Fibroblast of villous mesenchyme (primary cell): ENCODE data around the gene L3MBTL4. TPM values are rescaled to one million over a fixed set of nuclear protein-coding genes. Genes with fewer than 3 reads are reported as not detected.

Experiments
- DNase-seq: peaks from one replicate; pipeline ENCODE4 v3.0.0-alpha.2; 2010; ENCODE audit warnings: low read depth
- H3K4me3 ChIP-seq: 2 replicates; pipeline ENCODE4 v1.5.1; 2011; ENCODE audit warnings: low read depth, mild to moderate bottlenecking, low read length
- total RNA-seq: library from RNA; depleted of rRNA; stranded (reverse); fragments of >200 nt; gene quantifications from 2 replicates; pipeline ENCODE4 v1.2.3, GENCODE V29; 2012
- TF ChIP-seq, protein P1 (sequence below): IDR thresholded peaks from 2 replicates; pipeline ENCODE4 v1.5.1; 2012; ENCODE audit warnings: low read depth, mild to moderate bottlenecking, low read length; ENCODE audit not compliant: insufficient read depth

L3MBTL4 gene
- total RNA-seq, 1 donor = not detected

DNA sequence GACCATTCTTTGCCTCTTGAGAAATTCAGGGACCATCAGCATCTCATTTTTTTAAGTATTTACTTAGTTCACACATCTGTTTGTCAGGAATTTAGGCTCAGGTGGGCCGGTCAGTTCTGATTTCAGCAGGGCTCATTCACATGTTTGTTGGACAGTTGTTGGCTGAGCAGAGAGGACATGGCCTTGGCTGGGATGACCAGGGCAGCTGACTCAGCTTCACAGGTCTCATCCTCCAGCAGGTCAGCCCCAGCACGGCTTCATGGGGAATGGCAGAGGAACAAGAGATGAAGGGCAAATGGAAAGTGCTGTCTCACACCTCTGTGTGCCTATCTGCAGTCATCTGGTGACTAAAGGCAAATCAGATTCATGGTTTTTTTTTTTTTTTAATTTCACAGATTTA is 383.3 kb downstream of the L3MBTL4 start:
- DNase-seq = no peak
- TF ChIP-seq, protein P1, sequence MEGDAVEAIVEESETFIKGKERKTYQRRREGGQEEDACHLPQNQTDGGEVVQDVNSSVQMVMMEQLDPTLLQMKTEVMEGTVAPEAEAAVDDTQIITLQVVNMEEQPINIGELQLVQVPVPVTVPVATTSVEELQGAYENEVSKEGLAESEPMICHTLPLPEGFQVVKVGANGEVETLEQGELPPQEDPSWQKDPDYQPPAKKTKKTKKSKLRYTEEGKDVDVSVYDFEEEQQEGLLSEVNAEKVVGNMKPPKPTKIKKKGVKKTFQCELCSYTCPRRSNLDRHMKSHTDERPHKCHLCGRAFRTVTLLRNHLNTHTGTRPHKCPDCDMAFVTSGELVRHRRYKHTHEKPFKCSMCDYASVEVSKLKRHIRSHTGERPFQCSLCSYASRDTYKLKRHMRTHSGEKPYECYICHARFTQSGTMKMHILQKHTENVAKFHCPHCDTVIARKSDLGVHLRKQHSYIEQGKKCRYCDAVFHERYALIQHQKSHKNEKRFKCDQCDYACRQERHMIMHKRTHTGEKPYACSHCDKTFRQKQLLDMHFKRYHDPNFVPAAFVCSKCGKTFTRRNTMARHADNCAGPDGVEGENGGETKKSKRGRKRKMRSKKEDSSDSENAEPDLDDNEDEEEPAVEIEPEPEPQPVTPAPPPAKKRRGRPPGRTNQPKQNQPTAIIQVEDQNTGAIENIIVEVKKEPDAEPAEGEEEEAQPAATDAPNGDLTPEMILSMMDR = no peak
- H3K4me3 ChIP-seq = no peak overlapping the region

DNA sequence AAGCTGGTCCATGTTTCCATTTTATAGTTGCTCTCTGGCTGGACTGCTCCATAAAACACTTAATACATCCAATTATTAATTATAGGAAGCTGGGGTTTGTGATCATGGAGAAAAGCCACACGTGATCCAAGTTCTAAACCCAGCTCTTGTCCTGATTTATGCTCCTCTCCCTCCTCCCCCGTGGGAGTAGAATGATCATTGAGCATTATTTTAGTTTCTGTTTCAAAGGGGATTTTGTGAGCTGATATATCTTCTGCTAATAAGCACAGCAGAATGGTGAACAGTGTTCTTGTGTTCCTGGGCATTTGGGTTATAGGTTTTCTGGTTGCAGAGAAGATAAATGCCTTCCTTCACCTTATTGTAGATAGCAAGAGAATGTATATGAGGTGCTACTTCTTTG is 383.7 kb downstream of the L3MBTL4 start:
- DNase-seq = peak; percentile 13
- TF ChIP-seq, protein P1 = no peak
- no peak overlapping the region for H3K4me3 ChIP-seq

DNA sequence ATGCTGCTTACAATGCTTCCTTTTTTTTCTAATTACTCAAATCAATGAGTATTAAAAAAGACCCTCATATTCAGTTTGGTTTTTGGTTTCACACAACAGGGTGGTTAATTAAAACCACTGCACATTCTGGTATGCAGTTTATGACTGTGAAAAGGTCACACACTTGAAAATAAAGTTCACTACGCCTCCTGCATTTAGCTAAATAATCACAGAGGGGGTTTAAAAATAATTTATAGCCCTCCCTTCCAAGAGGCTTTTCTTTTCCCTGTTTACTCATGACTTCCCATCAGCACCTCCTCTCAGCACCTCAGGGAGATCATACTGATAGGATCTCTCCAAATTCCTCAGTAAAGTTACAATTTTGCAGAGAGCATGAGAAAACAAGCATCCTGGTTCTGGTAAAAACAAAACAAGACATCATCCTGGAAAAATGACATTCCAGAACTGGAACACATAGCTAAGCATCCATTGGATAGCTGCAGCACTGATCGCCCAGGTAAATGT is 389.9 kb downstream of the L3MBTL4 start:
- H3K4me3 ChIP-seq = no peak overlapping the region
- peak; percentile 16 for DNase-seq
- TF ChIP-seq, protein P1 = no peak

DNA sequence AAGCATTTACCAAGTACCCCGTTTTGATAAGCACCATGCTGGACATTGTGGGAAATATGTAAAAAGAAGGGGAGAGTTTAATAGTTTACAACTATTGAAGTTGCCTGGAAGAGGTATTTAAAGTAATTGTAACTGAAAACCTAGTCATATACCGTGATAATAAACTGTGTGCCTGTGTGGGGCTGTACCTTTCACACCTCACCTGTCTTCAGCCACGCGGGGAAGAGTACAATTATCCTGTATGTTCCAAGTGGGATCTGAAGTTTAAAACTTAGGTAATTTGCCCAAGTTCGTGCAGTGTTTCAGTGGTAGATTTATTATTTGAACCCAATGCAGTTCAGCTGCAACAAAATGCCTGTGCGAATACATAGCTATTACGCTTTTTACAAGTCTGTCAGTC is 391.2 kb downstream of the L3MBTL4 start:
- TF ChIP-seq, protein P1 = no peak
- H3K4me3 ChIP-seq = no peak overlapping the region
- DNase-seq = no peak

DNA sequence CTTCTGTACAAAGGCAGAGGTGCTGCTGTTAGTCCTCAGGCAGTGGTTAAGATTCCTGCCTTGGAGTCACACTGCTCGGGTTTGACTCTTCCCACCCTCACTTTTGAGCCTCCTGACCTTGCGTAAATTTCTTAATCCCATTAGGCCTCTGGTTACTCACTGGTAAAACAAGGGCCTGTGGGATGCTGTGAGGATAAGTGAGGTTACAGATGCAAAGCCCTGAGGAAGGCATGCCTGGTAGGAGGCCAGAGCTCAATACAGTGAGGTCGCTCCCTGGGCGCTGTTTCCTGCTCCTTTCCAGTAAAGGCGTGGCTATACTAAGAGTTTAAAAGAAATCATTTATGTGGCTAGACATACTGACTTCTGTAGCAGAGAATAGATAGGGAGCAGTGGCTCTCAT is 391.9 kb downstream of the L3MBTL4 start:
- H3K4me3 ChIP-seq = no peak overlapping the region
- DNase-seq = peak; percentile 10
- TF ChIP-seq, protein P1 = no peak

DNA sequence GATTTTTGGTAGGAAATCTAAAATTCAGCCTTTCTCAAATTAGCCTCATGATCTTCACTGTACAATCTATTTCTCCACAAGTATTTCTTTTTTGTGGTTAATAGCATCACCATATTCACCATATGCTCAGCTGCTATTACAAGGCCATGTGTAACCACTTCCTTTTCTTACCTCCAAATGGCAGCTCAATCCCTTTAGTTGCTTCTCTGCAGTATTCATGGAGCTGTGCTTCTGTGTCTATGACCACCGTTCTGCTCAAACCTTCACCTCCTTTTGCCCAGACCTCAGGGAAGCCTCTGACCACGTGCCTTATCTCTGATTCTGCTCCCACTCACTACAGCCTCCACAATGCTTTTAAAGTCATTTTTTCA is 392.7 kb downstream of the L3MBTL4 start:
- DNase-seq = no peak
- H3K4me3 ChIP-seq = no peak overlapping the region
- TF ChIP-seq, protein P1 = no peak
